ENCODE results near the gene ERVH48-1.

ERVH48-1 gene

GRCh38 chr21:42892931-42893755, 32.3 kb downstream of the ERVH48-1 start, which contains the start of gene NDUFV3:
Gene NDUFV3, plus strand, starts transcription at chr21:42893309. Its CDS starts 25 bp downstream, at chr21:42893334.
- TF ChIP-seq, protein P1, sequence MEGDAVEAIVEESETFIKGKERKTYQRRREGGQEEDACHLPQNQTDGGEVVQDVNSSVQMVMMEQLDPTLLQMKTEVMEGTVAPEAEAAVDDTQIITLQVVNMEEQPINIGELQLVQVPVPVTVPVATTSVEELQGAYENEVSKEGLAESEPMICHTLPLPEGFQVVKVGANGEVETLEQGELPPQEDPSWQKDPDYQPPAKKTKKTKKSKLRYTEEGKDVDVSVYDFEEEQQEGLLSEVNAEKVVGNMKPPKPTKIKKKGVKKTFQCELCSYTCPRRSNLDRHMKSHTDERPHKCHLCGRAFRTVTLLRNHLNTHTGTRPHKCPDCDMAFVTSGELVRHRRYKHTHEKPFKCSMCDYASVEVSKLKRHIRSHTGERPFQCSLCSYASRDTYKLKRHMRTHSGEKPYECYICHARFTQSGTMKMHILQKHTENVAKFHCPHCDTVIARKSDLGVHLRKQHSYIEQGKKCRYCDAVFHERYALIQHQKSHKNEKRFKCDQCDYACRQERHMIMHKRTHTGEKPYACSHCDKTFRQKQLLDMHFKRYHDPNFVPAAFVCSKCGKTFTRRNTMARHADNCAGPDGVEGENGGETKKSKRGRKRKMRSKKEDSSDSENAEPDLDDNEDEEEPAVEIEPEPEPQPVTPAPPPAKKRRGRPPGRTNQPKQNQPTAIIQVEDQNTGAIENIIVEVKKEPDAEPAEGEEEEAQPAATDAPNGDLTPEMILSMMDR (IDR thresholded peaks at IDR 0.05) = no peak

DNA sequence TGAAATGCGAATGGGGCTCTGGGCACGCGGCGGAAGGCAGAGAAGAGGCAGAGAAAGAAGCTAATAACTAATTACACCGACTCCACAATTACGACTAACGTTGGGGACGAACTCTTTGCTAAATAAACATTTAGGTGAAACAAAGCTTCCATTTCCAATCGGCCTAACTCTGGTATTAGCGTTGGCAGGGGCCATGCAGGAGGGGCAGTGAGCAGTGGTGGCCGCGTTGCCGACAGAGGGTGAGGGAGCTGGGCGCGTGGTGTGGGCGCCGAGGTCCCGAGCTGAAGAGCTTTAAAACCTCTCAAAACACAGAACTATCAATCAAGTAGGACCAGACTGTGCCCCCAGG, 32.9 kb downstream of the ERVH48-1 start:
- TF ChIP-seq, protein P1 (IDR thresholded peaks at IDR 0.05) = no peak

DNA sequence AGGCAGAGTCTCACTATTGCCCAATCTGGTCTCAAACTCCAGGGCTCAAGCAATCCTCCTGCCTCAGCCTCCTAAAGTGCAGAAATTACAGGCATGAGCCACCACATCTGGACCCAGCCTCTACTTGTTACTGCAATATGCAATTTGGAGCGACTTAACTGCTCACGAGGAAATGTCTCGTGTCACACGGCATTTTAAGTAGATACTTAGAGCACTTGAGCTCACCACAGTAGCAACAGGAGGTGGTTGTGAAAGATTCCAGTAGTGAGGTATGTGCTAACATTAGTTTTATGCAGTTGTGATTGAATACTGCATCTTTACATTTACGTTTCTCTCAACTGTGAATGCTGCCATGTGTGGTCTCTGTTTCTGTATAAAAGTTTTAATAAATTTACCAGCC, 38.1 kb downstream of the ERVH48-1 start:
- TF ChIP-seq, protein P1 (IDR thresholded peaks at IDR 0.05) = no peak

GRCh38 chr21:42883921-42884320, 41.5 kb downstream of the ERVH48-1 start:
- TF ChIP-seq, protein P1 (IDR thresholded peaks at IDR 0.05) = no peak

DNA sequence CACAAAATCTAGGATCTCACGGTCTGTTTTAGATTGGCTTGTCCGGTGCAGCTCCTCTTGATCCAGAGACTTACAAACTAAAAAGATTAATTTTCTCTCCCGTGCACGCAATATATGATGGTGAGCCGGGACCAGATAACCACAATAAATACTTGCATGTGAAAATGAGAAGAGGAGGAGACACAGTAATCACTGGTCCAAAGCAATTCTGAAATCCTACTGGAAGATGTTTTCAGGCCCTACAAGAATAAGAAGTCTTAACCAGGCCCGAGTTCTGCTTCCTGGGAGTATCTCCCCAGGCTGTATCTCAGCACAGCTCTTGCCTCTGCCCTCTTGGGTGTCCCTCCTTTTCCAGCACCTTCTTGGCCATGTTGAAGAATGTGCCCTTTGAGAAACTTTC, 45.1 kb downstream of the ERVH48-1 start:
- TF ChIP-seq, protein P1 (IDR thresholded peaks at IDR 0.05) = no peak

- TF ChIP-seq, protein P1 (IDR thresholded peaks at IDR 0.05) = no peak
These were observed 46.2 kb downstream of the ERVH48-1 start, which contains the start of gene WDR4 for GRCh38 chr21:42878993-42879787. Gene WDR4, minus strand, starts transcription at chr21:42879539. Its CDS starts 44 bp downstream, at chr21:42879495.

DNA sequence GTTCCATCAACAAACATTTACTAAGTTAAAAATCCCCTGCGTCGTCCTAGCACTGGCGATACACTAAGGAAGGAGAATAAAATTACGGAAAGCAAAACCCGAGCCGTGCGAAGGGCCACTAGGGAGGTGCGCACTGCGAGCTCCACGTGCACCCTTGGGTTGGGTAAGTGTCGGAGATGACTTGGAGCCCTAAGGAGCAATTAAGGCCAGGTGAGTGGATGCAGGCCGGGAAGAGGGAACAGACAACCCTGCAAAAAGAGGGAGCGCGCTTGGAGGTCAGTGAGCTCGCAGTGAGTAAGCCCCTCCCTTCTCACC, 46.8 kb downstream of the ERVH48-1 start:
- TF ChIP-seq, protein P1 (IDR thresholded peaks at IDR 0.05) = no peak
